Parathyroid adenoma (tissue), 2 donors: Measurements from ENCODE around the gene C6orf120.

Experiments used
- H2AFZ ChIP-seq: fragments of 300-600 bp; sonication (generic); one replicate; pipeline ENCODE4 v1.7.0; 2017; ENCODE audit warnings: antibody characterized with exemption, mild to moderate bottlenecking
- H3K27ac ChIP-seq: fragments of 300-600 bp; sonication (generic); one replicate; pipeline ENCODE4 v1.7.0; 2017
- H3K27me3 ChIP-seq: fragments of 300-600 bp; sonication (generic); one replicate; pipeline ENCODE4 v1.7.0; 2017; ENCODE audit warnings: low read length; ENCODE audit not compliant: control insufficient read depth, insufficient read depth
- H3K36me3 ChIP-seq: fragments of 300-600 bp; sonication (generic); one replicate; pipeline ENCODE4 v1.7.0; 2017; ENCODE audit warnings: low read length; ENCODE audit not compliant: control insufficient read depth, insufficient read depth
- H3K4me1 ChIP-seq: fragments of 300-600 bp; sonication (generic); one replicate; pipeline ENCODE4 v1.7.0; 2017; ENCODE audit warnings: control low read depth
- H3K4me2 ChIP-seq: fragments of 300-600 bp; sonication (generic); one replicate; pipeline ENCODE4 v1.7.0; 2017; ENCODE audit warnings: low read length
- H3K4me3 ChIP-seq: fragments of 300-600 bp; sonication (generic); one replicate; pipeline ENCODE4 v1.7.0; 2017; ENCODE audit warnings: low read depth, low read length
- H3K79me2 ChIP-seq: fragments of 300-600 bp; sonication (generic); one replicate; pipeline ENCODE4 v1.7.0; 2017; ENCODE audit warnings: control low read depth
- H3K9ac ChIP-seq: fragments of 300-600 bp; sonication (generic); one replicate; pipeline ENCODE4 v1.7.0; 2017; ENCODE audit warnings: mild to moderate bottlenecking
- H3K9me3 ChIP-seq: fragments of 300-600 bp; sonication (generic); one replicate; pipeline ENCODE4 v1.7.0; 2017; ENCODE audit warnings: low read length; ENCODE audit not compliant: control insufficient read depth
- CTCF ChIP-seq: fragments of 300-600 bp; sonication (generic); IDR thresholded peaks from one replicate; pipeline ENCODE4 v1.7.0; 2017; ENCODE audit warnings: antibody characterized with exemption, mild to moderate bottlenecking
- donor health status: primary hyperparathyroidism.

Gene C6orf120

GRCh38 chr6:169738204-169738975 is 36.5 kb downstream of the C6orf120 start:
- Histone ChIP-seq H3K36me3 (no peaks in the 10 kb centered on the region), H3K27me3 (no peaks in the 10 kb centered on the region), H3K4me3 (no peak overlapping the region), H3K27ac (peak overlapping the region; percentile 73), H3K4me1 (peaks cover 4% of the 10 kb centered on the region), H3K4me2 (no peak overlapping the region), H2AFZ (peak overlapping the region; percentile 85), H3K9ac (no peak overlapping the region), H3K9me3 (no peaks in the 10 kb centered on the region), H3K79me2 (no peaks in the 10 kb centered on the region)
- no peak for TF ChIP-seq CTCF

GRCh38 chr6:169738976-169739529 is 37.1 kb downstream of the C6orf120 start:
- H3K27ac ChIP-seq: peak overlapping the region; percentile 73
- H3K36me3 ChIP-seq: no peaks in the 10 kb centered on the region
- H3K4me3 ChIP-seq: no peak overlapping the region
- H3K9me3 ChIP-seq: no peaks in the 10 kb centered on the region
- no peak for TF ChIP-seq CTCF
- H3K4me2 ChIP-seq: no peak overlapping the region
- no peak overlapping the region for H3K9ac ChIP-seq
- peaks cover 4% of the 10 kb centered on the region for H3K4me1 ChIP-seq
- H3K79me2 ChIP-seq: no peaks in the 10 kb centered on the region
- H3K27me3 ChIP-seq: no peaks in the 10 kb centered on the region
- peak overlapping the region; percentile 85 for H2AFZ ChIP-seq

GRCh38 chr6:169741344-169741743 is 39.4 kb downstream of the C6orf120 start:
- no peak overlapping the region for H3K27ac ChIP-seq
- no peaks in the 10 kb centered on the region for H3K9me3 ChIP-seq
- no peak overlapping the region for H2AFZ ChIP-seq
- H3K36me3 ChIP-seq: no peaks in the 10 kb centered on the region
- H3K79me2 ChIP-seq: no peaks in the 10 kb centered on the region
- H3K9ac ChIP-seq: no peak overlapping the region
- no peaks in the 10 kb centered on the region for H3K27me3 ChIP-seq
- TF ChIP-seq CTCF: no peak
- H3K4me3 ChIP-seq: no peak overlapping the region
- H3K4me1 ChIP-seq: peaks cover 4% of the 10 kb centered on the region
- no peak overlapping the region for H3K4me2 ChIP-seq

GRCh38 chr6:169745405-169745804 is 43.5 kb downstream of the C6orf120 start:
- H2AFZ ChIP-seq: no peak overlapping the region
- TF ChIP-seq CTCF: no peak
- H3K4me3 ChIP-seq: no peak overlapping the region
- no peak overlapping the region for H3K27ac ChIP-seq
- no peaks in the 10 kb centered on the region for H3K9me3 ChIP-seq
- H3K4me1 ChIP-seq: no peaks in the 10 kb centered on the region
- no peak overlapping the region for H3K4me2 ChIP-seq
- H3K9ac ChIP-seq: no peak overlapping the region
- no peaks in the 10 kb centered on the region for H3K27me3 ChIP-seq
- no peaks in the 10 kb centered on the region for H3K36me3 ChIP-seq
- H3K79me2 ChIP-seq: no peaks in the 10 kb centered on the region

- no peak overlapping the region for H3K4me2 ChIP-seq
- H3K36me3 ChIP-seq: no peaks in the 10 kb centered on the region
- H3K4me3 ChIP-seq: no peak overlapping the region
- H3K27ac ChIP-seq: no peak overlapping the region
- H3K9ac ChIP-seq: no peak overlapping the region
- no peak for TF ChIP-seq CTCF
- no peaks in the 10 kb centered on the region for H3K27me3 ChIP-seq
- H3K4me1 ChIP-seq: no peaks in the 10 kb centered on the region
- no peak overlapping the region for H2AFZ ChIP-seq
- no peaks in the 10 kb centered on the region for H3K79me2 ChIP-seq
- H3K9me3 ChIP-seq: no peaks in the 10 kb centered on the region
Observed at GRCh38 chr6:169746556-169746955, 44.6 kb downstream of the C6orf120 start.
